T-helper 2 cell treated with Interferon-gamma antibody and Interleukin-4, amounts not matched to agents 5 μg/mL and 100 μg/mL, for 36 hours (primary cell): ENCODE results near the gene RELB.

ENCODE experiments used
- DNase-seq: peaks from one replicate; pipeline ENCODE4 v3.0.0; 2021; ENCODE audit warnings: low spot score
- H3K27ac Mint-ChIP-seq: one replicate; pipeline ENCODE4 v1.8.0; 2021; ENCODE audit warnings: mild to moderate bottlenecking, mixed read lengths
- H3K27me3 Mint-ChIP-seq: one replicate; pipeline ENCODE4 v1.8.0; 2021; ENCODE audit warnings: low read depth, mixed read lengths
- H3K36me3 Mint-ChIP-seq: one replicate; pipeline ENCODE4 v1.8.0; 2021; ENCODE audit warnings: low read depth, mixed read lengths
- H3K4me1 Mint-ChIP-seq: one replicate; pipeline ENCODE4 v1.8.0; 2021; ENCODE audit warnings: low read depth, mixed read lengths
- H3K4me3 Mint-ChIP-seq: one replicate; pipeline ENCODE4 v1.8.0; 2022; ENCODE audit warnings: mild to moderate bottlenecking, moderate library complexity, mixed read lengths
- H3K9me3 Mint-ChIP-seq: one replicate; pipeline ENCODE4 v1.8.0; 2021; ENCODE audit warnings: mixed read lengths

The RELB gene

DNA sequence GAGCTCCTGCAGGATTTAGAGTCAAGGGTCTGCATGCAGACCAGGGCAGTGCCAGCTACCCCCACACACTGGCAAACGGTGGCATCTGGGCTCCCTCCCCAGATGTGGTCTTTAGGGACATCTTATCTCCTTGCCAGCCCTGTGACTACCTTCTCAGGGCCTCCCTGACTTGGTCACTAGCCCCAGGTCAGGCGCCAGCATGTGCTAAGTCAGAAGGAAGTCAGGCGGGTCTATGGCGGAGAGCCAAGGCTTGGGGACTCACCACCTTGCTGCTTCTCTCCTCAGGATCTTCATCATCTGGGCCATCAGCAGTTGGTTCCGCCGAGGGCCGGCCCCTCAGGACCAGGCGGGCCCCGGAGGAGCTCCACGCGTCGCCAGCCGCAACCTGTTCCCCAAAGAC lies 28.5 kb upstream of the RELB start:
- peaks cover 23% of the 10 kb centered on the region for H3K36me3 Mint-ChIP-seq
- DNase-seq, result no peak
- H3K4me1 Mint-ChIP-seq, result no peaks in the 10 kb centered on the region
- H3K27me3 Mint-ChIP-seq, result no peaks in the 10 kb centered on the region
- H3K4me3 Mint-ChIP-seq, result no peak overlapping the region
- H3K27ac Mint-ChIP-seq, result no peak overlapping the region
- H3K9me3 Mint-ChIP-seq, result no peaks in the 10 kb centered on the region

DNA sequence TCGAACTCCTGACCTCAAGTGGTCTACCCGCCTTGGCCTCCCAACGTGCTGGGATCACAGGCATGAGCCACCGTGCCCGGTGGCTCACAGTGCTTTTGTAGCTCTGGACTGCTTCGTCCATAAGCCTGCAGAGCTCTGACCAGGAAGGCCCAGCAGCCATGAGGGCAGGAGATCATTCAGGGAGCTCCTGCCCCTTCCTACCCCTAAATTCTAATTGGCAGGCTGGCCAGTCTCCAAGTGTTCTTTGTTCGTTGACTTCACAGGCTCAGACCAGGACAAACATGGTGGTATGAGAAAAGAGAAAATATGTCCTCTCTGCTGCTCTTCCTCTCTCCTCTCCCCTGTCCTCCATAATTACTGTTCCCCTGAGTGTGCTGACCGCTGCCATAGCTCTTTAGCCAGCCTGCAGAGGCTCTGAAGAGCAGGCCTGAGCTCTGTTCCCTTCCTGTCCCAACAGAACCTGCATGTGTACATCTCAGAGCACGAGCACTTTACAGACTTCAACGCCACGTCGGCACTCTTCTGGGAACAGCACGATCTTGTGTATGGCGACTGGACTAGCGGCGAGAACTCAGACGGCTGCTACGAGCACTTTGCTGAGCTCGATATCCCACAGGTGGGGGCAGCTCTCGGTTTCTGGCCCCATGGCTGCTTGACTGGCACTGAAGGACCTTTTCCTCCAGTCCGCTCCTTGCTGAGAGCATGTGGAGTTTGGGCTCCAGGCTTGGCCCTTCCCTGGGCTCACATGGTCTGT lies 27.1 kb upstream of the RELB start:
- Mint-ChIP-seq H3K27ac (no peak overlapping the region), H3K4me1 (no peaks in the 10 kb centered on the region)

DNA sequence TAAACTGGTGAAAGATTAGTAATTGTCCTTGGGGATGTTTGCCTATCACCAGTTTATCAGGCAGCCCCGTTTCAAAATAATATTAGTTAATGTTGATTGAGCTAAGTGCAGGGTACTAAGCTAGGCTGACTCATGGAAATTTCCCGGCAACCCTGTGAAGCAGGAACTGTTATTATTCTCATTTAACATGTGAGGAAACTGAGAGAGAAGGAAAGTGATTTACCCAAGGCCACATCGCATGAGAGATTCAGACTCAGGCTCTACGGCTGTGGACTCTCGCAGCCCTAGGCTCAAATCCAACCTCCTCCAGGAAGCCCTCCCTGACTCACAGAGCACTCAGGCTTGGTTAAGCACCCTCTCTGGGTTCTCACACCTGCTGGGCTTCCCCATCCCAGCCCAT lies 26.4 kb upstream of the RELB start:
- Mint-ChIP-seq H3K4me3 (no peak overlapping the region), H3K27ac (no peak overlapping the region), H3K9me3 (no peaks in the 10 kb centered on the region), H3K36me3 (peaks cover 30% of the 10 kb centered on the region), H3K4me1 (no peaks in the 10 kb centered on the region), H3K27me3 (no peaks in the 10 kb centered on the region)
- DNase-seq, result no peak

More for the DNA sequence above, 27.1 kb upstream of the RELB start:
- Mint-ChIP-seq H3K36me3 (peaks cover 23% of the 10 kb centered on the region), H3K9me3 (no peaks in the 10 kb centered on the region), H3K4me3 (no peak overlapping the region), H3K27me3 (no peaks in the 10 kb centered on the region)
- no peak for DNase-seq

DNA sequence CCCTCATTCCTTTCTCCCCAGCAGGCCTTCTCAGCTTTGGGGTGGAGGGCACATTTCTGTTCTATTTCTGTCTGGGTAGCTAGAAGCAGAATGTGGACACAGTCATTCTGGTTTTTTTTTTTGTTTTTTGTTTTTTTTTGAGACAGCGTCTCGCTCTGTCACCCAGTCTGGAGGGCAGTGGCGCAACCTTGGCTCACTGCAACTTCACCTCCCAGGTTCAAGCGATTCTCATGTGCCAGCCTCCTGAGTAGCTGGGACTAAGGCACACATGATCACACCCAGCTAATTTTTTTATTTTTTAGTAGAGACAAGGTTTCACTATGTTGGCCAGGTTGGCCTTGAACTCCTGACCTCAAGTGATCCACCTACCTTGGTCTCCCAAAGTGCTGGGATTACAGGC lies 25.8 kb upstream of the RELB start:
- Mint-ChIP-seq H3K27me3 (no peaks in the 10 kb centered on the region), H3K4me3 (no peak overlapping the region), H3K9me3 (no peaks in the 10 kb centered on the region), H3K36me3 (peaks cover 31% of the 10 kb centered on the region), H3K4me1 (no peaks in the 10 kb centered on the region), H3K27ac (no peak overlapping the region)
- DNase-seq, result no peak

DNA sequence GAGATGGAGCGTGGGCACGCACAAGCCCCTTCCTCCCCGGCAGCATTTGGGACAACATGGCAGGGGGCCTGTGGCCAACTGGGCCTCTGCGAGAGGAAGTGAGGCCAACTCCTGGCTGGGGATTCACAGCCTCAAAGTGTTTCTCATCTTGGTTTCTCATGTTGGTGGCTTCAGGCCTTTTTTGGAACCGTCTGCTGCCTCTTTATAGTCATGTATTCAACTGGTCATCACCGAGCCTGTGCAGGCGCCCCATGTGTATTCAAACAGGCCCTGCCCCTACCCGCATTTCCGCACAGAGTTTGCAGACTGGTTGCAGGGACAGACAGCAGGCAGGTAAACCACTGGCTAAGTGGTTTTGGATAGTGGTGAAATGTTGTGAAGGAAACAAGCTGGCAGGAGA lies 17.3 kb upstream of the RELB start:
- Mint-ChIP-seq H3K27me3 (no peaks in the 10 kb centered on the region), H3K36me3 (peaks cover 16% of the 10 kb centered on the region), H3K27ac (no peak overlapping the region), H3K9me3 (no peaks in the 10 kb centered on the region), H3K4me1 (no peaks in the 10 kb centered on the region), H3K4me3 (no peak overlapping the region)
- DNase-seq, result no peak

DNA sequence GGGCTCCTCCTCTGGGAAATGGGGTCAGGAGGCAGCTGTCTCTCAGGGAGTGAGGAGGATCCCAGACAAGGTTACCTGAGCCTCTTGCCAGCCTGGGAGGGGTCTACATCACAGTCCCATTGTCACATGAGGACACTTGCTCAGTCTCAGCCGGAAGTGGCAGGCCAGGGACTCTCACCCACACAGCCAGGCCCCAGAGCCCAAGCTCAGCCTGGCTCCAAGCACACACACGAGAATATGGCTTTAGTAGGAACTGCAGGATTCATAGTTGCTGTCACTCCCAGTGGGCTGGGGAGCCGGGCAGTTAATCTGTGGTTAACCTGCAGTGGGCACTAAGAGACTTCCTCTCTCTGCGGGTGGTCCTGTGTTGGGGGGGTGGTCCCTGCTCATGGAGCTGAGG lies 15.8 kb upstream of the RELB start:
- Mint-ChIP-seq H3K36me3 (peaks cover 11% of the 10 kb centered on the region), H3K4me1 (no peaks in the 10 kb centered on the region), H3K4me3 (no peak overlapping the region), H3K27ac (no peak overlapping the region), H3K9me3 (no peaks in the 10 kb centered on the region), H3K27me3 (no peaks in the 10 kb centered on the region)
- DNase-seq, result no peak

DNA sequence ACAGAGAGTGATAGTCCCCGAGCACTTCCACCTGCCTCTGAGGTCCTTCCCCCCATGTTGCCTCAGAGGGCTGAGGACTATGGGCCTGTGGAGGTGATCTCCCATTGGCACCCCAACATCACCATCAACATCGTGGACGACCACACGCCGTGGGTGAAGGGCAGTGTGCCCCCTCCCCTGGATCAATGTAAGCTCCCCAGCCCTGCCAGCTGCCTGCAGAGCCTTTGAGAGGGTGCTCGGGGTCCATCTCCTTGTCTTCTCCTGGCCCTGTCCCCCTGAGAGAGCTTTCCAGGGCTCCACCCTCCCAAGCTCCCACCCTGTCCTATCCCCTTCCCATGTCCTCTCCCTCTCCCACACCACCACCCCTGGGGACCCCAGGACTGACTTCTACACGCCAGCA lies 14.9 kb upstream of the RELB start:
- Mint-ChIP-seq H3K9me3 (no peaks in the 10 kb centered on the region), H3K27me3 (no peaks in the 10 kb centered on the region), H3K27ac (no peak overlapping the region), H3K36me3 (peaks cover 11% of the 10 kb centered on the region), H3K4me1 (no peaks in the 10 kb centered on the region), H3K4me3 (no peak overlapping the region)
- DNase-seq, result no peak

DNA sequence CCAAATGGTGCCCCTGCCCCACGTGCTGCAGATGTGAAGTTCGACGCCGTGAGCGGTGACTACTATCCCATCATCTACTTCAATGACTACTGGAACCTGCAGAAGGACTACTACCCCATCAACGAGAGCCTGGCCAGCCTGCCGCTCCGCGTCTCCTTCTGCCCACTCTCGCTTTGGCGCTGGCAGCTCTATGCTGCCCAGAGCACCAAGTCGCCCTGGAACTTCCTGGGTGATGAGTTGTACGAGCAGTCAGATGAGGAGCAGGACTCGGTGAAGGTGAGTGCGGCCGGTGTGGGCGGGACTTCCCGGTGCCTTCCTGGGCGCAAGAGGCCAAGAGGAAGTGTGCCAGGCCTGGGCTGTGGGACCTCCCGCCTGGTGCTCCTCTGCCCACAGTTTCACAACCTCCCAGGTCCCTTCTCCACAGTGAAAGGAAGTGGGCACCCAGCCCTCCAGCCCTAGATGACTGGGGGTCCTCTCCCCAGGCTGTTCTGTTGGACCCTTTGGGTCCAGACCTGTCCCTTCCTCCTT lies 14.1 kb upstream of the RELB start:
- no peak for DNase-seq
- Mint-ChIP-seq H3K27me3 (no peaks in the 10 kb centered on the region), H3K9me3 (no peaks in the 10 kb centered on the region), H3K4me1 (no peaks in the 10 kb centered on the region), H3K4me3 (no peak overlapping the region), H3K36me3 (peaks cover 13% of the 10 kb centered on the region), H3K27ac (no peak overlapping the region)

DNA sequence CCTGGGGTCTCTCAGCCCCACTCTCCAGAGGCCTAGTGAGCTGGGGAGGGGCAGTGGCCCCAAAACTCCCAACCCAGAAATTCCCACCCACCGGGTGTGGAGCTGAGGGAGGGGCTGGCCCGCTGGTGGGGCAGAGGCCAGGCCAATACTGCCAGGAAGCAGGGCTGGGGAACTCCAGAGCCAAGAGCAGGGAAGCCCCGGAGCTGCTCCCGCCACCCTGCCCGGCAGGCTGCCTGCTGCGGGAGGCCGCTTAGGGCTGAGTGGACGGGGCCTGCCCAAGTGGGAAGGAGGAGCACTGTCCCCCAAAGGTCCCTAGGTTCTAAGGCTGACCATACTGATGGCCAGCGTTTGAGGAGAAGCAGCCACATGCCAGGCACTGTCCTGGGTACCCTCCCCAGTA lies 13.0 kb upstream of the RELB start:
- H3K4me3 Mint-ChIP-seq, result no peak overlapping the region
- H3K27me3 Mint-ChIP-seq, result no peaks in the 10 kb centered on the region
- H3K36me3 Mint-ChIP-seq, result peaks cover 15% of the 10 kb centered on the region
- H3K27ac Mint-ChIP-seq, result no peak overlapping the region
- no peak for DNase-seq
- H3K4me1 Mint-ChIP-seq, result no peaks in the 10 kb centered on the region
- H3K9me3 Mint-ChIP-seq, result no peaks in the 10 kb centered on the region

DNA sequence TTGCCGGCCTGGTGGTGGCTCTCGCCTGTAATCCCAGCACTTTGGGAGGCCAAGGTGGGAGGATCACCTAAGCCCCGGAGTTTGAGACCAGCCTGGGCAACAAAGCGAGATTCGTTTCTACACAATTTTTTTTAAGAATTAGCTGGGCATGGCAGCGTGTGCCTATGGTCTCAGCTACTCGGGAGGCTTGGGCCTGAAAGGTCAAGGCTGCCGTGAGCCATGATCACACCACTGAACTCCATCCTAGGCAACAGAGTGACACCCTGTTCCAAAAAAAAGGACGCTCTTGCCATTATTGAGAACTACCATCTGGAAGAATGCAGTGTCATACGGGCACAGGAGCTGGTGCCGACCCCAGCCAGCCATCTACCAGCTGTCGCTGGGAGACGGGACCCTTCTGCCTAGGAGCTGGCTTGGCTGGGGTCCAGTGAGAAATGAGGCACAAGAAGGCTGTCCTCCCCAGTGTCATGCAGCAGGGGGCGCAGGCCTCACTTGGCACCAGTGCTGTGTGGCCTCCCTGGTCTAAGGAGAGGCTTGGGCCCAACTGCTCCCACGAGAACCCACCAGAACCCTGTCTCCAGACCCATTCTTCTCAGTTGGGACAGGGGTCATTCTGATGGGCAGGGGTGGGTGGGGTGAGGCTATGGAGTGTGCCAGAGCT lies 12.2 kb upstream of the RELB start:
- Mint-ChIP-seq H3K4me1 (no peaks in the 10 kb centered on the region), H3K9me3 (no peaks in the 10 kb centered on the region), H3K27ac (no peak overlapping the region), H3K36me3 (peaks cover 15% of the 10 kb centered on the region), H3K4me3 (no peak overlapping the region), H3K27me3 (no peaks in the 10 kb centered on the region)
- peak; percentile 33 for DNase-seq

DNA sequence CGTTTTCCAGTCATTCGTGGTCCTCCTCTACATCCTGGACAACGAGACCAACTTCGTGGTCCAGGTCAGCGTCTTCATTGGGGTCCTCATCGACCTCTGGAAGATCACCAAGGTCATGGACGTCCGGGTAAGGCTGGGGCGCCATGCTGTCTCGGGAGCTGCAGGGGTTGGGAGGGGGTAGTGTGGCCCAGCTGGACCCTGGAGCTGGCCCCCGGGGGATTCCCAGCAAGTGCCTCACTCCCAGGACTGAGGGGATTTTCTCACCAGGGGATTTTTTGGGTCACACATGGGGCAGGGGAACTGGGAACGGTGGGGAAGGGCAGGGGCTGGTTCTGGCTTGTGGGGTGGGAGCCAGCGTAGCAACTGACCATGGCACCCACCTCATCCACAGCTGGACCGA lies 10.8 kb upstream of the RELB start:
- no peak for DNase-seq
- Mint-ChIP-seq H3K27me3 (no peaks in the 10 kb centered on the region), H3K4me3 (no peak overlapping the region), H3K27ac (no peak overlapping the region), H3K36me3 (peaks cover 11% of the 10 kb centered on the region), H3K9me3 (no peaks in the 10 kb centered on the region), H3K4me1 (no peaks in the 10 kb centered on the region)

DNA sequence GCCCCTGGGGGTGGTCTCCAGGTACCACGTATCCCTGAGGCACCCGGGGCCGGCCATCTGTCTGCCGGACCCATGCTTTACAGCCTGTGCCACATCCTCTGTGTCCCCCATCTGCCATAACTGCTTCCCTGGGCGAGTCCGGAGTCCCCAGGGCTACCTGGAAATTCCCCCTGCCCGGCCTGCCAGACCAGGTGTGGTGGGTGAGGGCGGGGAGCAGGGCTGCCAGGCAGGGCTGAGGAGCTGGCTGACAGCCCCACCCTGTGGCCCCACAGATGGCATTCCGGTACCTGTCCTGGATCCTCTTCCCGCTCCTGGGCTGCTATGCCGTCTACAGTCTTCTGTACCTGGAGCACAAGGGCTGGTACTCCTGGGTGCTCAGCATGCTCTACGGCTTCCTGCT lies 10.3 kb upstream of the RELB start:
- Mint-ChIP-seq H3K4me1 (no peaks in the 10 kb centered on the region), H3K36me3 (peaks cover 10% of the 10 kb centered on the region), H3K27me3 (no peaks in the 10 kb centered on the region), H3K4me3 (no peak overlapping the region), H3K9me3 (no peaks in the 10 kb centered on the region), H3K27ac (no peak overlapping the region)
- no peak for DNase-seq

DNA sequence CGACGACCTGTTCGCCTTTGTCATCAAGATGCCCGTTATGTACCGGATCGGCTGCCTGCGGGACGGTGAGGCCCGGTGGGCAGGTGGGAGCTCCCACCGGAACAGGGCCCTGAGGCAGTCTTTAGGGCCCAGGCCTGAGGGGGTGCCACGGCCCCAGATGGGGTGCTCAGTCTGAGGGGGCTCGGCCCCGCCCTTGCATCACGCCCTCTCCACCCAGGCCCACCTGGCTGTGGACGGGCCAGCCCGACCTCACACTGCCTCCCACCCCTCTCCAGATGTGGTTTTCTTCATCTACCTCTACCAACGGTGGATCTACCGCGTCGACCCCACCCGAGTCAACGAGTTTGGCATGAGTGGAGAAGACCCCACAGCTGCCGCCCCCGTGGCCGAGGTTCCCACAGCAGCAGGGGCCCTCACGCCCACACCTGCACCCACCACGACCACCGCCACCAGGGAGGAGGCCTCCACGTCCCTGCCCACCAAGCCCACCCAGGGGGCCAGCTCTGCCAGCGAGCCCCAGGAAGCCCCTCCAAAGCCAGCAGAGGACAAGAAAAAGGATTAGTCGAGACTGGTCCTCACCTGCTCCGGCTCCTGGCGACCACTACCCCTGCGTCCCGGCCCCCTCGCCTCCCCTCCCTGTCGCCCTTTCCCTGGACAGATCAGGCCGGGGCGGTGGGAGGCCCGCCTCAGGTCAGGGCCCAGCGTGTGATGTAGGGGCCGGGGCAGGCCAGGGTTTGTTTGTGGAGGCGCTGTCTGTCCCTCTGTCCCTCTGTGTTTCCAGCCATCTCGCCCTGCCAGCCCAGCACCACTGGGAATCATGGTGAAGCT lies 8.7 kb upstream of the RELB start:
- no peaks in the 10 kb centered on the region for H3K27me3 Mint-ChIP-seq
- no peak overlapping the region for H3K4me3 Mint-ChIP-seq
- no peak overlapping the region for H3K27ac Mint-ChIP-seq
- H3K36me3 Mint-ChIP-seq, result peaks cover 10% of the 10 kb centered on the region
- H3K9me3 Mint-ChIP-seq, result no peaks in the 10 kb centered on the region
- no peak for DNase-seq
- H3K4me1 Mint-ChIP-seq, result no peaks in the 10 kb centered on the region

DNA sequence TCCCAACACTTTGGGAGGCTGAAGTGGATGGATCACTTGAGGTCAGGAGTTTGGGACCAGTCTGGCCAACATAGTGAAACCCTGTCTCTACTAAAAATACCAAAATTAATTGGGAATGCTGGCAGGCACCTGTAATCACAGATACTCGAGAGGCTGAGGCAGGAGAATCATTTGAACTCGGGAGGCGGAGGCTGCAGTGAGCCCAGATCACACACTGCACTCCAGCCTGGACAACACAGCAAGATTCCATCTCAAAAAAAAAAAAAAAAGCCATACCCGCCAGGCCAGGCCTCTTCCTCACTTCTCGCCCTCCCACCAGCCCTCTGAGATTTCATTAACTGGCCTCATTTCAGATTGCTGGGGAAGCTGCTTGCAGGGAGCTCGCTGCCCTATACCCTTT lies 7.7 kb upstream of the RELB start:
- no peak for DNase-seq
- no peak overlapping the region for H3K27ac Mint-ChIP-seq
- H3K36me3 Mint-ChIP-seq, result peaks cover 10% of the 10 kb centered on the region
- H3K9me3 Mint-ChIP-seq, result no peaks in the 10 kb centered on the region
- H3K4me3 Mint-ChIP-seq, result no peak overlapping the region
- H3K4me1 Mint-ChIP-seq, result no peaks in the 10 kb centered on the region
- no peaks in the 10 kb centered on the region for H3K27me3 Mint-ChIP-seq
